Stimulated activated CD4-positive, alpha-beta T cell treated with anti-CD3 and anti-CD28 coated beads, Interleukin-2, amount 100 ng/mL, for 48 hours (primary cell): ENCODE data around the gene TNIK.
"Not testable (repeated sequence)": the region's sequence is repeated elsewhere in the genome, so short reads cannot be mapped to it uniquely, and the experiment has no call there.

ENCODE experiments used
- DNase-seq, 2 donors: peaks; one replicate each; pipeline ENCODE4 v3.0.0-alpha.2; 2020

The TNIK gene

DNA sequence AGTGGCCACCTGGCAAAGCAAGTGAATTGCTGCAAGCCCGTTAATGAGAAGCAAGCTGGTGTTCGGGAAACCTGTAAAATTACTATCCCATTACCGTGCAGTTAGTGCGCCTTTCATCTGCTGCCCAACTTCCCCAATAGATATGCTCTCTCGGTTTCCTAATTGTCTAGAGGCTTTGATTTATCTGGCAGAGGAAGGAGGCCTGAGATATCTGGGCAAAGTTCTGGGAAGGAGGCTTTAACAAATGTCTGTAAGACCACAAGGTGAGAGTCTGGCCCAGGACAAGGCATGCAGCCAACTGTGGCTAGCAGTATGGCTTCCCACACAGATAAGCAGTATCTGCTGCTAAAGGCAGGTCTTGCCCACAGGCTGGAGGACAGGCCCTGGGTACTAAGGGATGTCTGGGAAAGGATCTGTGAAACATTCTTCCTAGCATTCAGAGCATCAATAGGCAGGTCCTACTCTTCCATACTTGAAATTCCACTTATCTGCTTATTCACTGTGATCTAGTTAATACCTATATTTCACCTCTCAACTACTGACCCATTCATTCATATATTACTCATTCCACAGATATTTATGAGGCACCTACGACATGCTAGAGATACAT is 303.7 kb downstream of the TNIK start:
- no peak for DNase-seq

- DNase-seq, result no peak
These were observed 305.0 kb downstream of the TNIK start for GRCh38 chr3:171155122-171155700.

DNA sequence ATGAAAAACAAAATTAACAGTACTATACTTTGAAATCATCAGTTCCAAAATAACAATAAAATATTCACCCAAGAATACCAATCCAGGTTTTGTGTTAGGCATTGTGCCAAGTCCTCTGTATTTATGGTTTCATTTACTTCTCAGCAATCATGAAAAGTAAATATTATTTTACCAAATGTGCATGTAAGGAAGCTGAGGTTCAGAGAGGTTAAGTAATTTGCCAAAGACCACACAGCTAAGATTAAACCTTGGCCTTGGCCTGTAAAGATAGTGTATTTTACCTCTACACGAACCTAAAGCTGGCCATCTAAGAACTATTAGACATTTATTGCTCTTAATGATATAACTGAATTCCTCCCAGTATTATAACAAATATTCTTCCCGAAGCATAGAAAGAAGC is 309.3 kb downstream of the TNIK start:
- no peak for DNase-seq

DNA sequence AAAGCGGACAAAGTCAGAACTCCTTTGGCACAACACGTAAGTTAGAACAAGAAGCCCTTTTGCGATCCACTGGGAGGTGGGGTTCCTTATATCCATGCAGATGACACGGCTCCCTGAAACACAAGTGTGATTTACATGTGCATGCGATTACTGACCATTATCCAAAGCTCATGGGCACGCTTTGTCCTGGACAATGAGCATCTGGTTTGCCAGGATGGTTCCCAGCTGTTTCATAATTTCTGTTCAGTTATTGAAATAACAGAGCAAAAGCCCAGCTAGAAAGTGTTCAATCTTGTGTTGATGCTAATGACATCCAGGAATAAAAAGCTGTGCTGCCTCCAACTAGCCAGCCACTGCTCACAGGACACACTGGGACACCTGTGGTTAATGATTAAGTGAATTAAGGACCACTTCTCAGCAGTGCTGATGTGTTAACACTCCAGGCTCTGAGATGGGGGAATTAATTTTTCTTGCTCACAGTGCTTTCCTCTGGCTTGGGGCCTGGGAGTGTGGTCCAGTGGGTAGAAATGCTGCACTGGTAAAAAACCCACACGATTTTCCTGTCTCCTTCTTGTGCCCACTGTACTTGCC is 310.6 kb downstream of the TNIK start:
- DNase-seq, result no peak

DNA sequence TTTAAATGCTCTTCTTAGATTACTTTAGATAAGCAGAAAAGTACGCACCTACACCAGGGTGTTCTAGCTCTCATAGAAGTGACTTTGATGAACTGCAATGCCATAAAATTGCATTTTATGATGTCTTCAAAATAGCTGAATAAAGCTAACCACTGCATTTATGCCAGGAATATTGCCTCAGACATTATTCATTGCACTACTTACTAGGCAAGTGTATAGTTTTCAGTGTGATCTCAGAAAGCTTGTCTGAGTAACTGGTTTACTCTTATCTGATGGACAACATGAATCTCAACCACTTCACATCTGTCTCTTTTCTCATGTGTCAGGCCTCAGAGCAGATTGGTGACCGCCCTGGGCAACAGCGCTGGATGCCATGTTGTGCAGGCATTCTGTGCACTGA is 314.4 kb downstream of the TNIK start:
- no peak for DNase-seq

GRCh38 chr3:171142985-171143384 is 317.2 kb downstream of the TNIK start:
- DNase-seq, result no peak

DNA sequence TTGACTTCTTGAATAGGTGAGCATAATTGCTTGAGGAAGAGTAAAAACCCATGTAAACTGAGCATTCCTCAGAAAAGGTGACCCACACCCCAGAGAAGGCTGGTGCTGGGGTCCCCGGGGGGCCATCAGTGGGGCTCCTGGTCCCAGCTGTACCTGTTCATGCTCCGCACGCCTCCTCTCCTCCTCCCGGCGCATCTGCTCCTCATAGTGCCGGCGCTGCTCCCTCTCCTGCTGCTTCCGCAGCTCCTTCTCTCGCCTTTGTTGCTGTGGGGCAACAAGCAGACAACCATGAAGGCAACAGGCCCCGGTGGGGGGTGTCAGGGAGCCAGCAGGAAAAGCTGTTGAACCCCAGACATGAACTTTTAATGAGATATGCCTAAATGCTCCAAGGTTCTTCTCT is 320.0 kb downstream of the TNIK start:
- no peak for DNase-seq

DNA sequence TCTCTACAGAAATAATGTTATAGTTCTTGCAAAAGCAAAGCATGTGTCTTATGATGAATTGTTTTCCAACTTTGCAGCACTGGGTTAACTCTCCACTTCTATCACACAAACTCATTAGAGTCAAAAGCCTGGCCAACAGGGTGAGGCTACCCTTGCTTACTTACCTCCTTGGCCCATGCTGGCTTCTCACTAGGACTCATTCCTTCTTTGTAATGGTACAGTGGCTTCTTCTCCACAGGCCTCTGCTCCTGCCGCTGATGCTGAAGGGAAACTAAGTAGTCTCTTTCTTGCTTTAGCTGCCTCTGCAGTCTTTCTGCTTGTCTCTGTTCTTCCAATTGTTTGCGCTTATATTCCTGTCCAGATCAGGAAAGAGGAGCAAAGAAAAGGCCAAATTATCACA is 322.2 kb downstream of the TNIK start:
- DNase-seq, result no peak

GRCh38 chr3:171135549-171135948 is 324.7 kb downstream of the TNIK start:
- DNase-seq, result no peak

- DNase-seq, result no peak
These were observed 326.2 kb downstream of the TNIK start for GRCh38 chr3:171133796-171134569.

DNA sequence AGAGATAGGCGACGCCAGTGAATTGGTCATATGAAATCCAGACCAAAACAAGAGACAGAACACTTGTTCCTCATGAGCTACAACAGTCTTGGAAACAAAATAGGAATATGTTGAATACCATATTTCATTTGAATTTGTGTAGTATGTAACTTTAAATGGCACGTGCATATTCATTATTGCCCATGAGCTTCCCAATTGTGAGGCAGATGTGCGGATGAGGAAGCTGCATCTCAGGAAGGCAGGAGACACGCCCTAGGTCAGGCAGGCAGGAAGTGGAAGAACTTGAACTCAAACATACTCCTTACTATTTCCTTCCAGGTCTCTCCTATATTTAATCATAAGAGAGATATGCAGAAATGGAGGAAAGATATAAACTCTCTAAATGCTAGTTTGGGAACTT is 326.9 kb downstream of the TNIK start:
- no peak for DNase-seq

GRCh38 chr3:171132873-171133272 is 327.3 kb downstream of the TNIK start:
- no peak for DNase-seq

- DNase-seq, result no peak
These were observed 330.4 kb downstream of the TNIK start for GRCh38 chr3:171129827-171130226.

GRCh38 chr3:171127611-171128010 is 332.6 kb downstream of the TNIK start:
- no peak for DNase-seq

- no peak for DNase-seq
These were observed 333.6 kb downstream of the TNIK start for GRCh38 chr3:171126478-171127209.

DNA sequence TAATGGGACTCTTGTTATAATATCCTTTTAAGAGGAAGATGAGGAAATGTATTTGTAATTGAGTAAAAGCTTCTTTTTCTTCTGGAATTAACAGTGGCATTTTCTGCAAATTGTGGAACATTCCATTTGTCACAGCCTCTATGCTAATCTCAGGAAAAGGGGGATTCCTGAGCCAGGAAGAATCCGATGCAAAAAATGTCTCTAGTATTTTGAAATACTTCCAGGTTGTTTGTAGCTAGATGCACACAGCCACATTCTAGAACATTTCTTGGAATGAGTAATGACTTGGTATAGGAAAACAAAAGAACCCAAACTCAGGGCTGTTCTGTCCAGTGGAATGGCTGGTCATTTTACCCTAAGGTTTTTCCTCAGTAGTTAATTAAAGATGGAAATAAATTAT is 335.2 kb downstream of the TNIK start:
- no peak for DNase-seq

GRCh38 chr3:171123915-171124314 is 336.3 kb downstream of the TNIK start:
- DNase-seq, result no peak

GRCh38 chr3:171122861-171123260 is 337.3 kb downstream of the TNIK start:
- DNase-seq, result no peak

DNA sequence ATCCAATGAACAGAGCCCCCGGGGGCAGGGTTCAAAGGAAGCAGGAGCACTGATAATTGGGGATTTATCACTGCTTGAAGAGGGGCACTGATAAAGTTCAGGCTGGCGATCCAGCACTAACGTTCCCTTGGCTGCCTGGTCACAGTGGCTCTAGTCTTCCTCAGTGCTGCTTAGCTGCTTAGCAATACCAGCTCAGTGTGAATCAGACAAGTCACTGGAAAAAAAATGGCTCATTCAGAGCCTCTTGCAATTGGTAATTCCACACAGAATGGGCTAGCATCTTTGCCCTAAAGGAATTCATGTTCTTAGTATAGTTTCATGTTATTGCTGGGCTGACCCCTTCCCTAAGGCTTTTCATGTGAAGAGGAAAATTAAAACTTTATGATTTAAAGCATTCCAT is 338.0 kb downstream of the TNIK start:
- DNase-seq, result no peak

GRCh38 chr3:171121801-171122200 is 338.4 kb downstream of the TNIK start:
- no peak for DNase-seq

DNA sequence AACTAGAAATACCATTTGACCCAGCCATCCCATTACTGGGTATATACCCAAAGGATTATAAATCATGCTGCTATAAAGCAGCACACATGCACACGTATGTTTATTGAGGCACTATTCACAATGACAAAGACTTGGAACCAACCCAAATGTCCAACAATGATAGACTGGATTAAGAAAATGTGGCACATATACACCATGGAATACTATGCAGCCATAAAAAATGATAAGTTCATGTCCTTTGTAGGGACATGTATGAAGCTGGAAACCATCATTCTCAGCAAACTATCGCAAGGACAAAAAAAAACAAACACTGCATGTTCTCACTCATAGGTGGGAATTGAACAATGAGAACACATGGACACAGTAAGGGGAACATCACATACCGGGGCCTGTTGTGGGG is 340.8 kb downstream of the TNIK start:
- not testable (repeated sequence) for DNase-seq

DNA sequence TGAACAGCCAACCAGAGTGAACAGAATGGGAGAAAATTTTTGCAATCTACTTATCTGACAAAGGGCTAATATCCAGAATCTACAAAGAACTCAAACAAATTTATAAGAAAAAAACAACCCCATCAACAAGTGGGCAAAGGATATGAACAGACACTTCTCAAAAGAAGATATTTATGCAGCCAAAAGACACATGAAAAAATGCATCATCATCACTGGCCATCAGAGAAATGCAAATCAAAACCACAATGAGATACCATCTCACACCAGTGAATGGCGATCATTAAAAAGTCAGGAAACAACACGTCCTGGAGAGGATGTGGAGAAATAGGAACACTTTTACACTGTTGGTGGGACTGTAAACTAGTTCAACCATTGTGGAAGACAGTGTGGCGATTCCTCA is 341.2 kb downstream of the TNIK start:
- not testable (repeated sequence) for DNase-seq

GRCh38 chr3:171116824-171117395 is 343.3 kb downstream of the TNIK start:
- DNase-seq, result no peak
